ENCODE measurements around the gene TEP1. TPM values are rescaled to one million over a fixed set of nuclear protein-coding genes. Genes with fewer than 3 reads are reported as not detected.

The TEP1 gene
- polyA plus RNA-seq, 1 donor from 2014 or later = 5.2 TPM

GRCh38 chr14:20460458-20461224 is 47.3 kb upstream of the TEP1 start:
- no peaks in the 10 kb centered on the region for H3K36me3 ChIP-seq (ENCODE audit: insufficient read depth, low read length)
- peak overlapping the region; percentile 92 for H3K4me3 ChIP-seq (ENCODE audit: low read length)
- peak overlapping the region; percentile 90 for H3K27ac ChIP-seq (ENCODE audit: low read length)
- no peaks in the 10 kb centered on the region for H3K9me3 ChIP-seq (ENCODE audit: low read length)
- H4K20me1 ChIP-seq (ENCODE audit: insufficient read depth) = no peaks in the 10 kb centered on the region
- peak overlapping the region; percentile 53 for H3K4me2 ChIP-seq (ENCODE audit: low read length)
- peak overlapping the region; percentile 77 for H2AFZ ChIP-seq (ENCODE audit: low read depth, low read length)
- peak overlapping the region; percentile 93 for H3K9ac ChIP-seq (ENCODE audit: low read length)
- TF ChIP-seq SMC3 (conservative IDR thresholded peaks at IDR 0.05; ENCODE audit: poor library complexity) = no peak
- TF ChIP-seq CTCF (IDR thresholded peaks at IDR 0.05; ENCODE audit: poor library complexity, severe bottlenecking) = no peak
- TF ChIP-seq MXI1 (conservative IDR thresholded peaks at IDR 0.05; ENCODE audit: poor library complexity, severe bottlenecking) = peak; percentile 47
- H3K79me2 ChIP-seq (replicated peaks; ENCODE audit: insufficient read depth, low read length) = peaks cover 41% of the 10 kb centered on the region
- H3F3A ChIP-seq (ENCODE audit: insufficient read depth, low read length, poor library complexity, severe bottlenecking) = no peaks in the 10 kb centered on the region
- no peaks in the 10 kb centered on the region for H3K27me3 ChIP-seq (ENCODE audit: insufficient read depth, low read depth, low read length)
- H3K9me2 ChIP-seq (ENCODE audit: insufficient read depth, low read length) = no peaks in the 10 kb centered on the region

DNA sequence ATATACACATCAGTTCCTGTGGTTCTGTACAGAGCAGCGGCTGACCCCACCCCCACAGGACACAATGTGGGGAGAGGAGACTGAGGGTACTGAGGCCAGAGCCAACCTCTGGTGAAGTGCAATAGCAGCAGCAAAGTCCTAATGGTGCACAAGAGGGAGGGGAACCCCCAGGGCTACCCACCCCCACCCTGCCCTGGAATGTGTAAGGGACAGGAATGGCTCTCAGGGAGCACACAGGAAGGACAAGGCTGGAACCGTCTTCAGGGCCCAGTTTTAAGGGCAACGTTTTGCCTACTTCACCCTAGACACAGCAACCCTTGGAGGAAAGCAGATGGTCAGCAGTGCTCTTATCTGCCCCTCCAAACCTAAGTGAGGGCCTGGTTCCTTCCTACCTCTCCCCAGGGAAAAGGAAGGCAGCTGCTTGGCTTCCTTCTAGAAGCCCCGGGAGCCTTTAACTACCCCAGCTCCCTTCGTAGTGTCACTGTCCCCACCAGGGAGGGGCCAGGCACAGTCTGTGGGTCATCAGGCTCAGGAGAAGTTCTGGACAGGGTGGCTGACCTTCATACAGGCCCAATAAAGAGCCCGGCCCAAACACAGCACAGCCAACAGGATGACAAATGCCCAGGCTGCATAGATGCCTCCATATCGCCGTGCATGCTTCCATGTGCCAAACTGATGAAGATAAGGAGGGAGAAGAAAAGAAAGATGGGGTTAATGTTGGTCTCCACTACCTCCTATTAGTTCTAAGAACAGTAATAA is 44.9 kb upstream of the TEP1 start:
- Histone ChIP-seq H3K79me2 (replicated peaks; ENCODE audit: insufficient read depth, low read length) (peaks cover 50% of the 10 kb centered on the region), H4K20me1 (ENCODE audit: insufficient read depth) (no peaks in the 10 kb centered on the region), H3K27ac (ENCODE audit: low read length) (no peak overlapping the region), H3F3A (ENCODE audit: insufficient read depth, low read length, poor library complexity, severe bottlenecking) (no peaks in the 10 kb centered on the region), H3K9ac (ENCODE audit: low read length) (no peak overlapping the region), H3K4me3 (ENCODE audit: low read length) (no peak overlapping the region), H3K9me2 (ENCODE audit: insufficient read depth, low read length) (no peaks in the 10 kb centered on the region), H2AFZ (ENCODE audit: low read depth, low read length) (no peak overlapping the region), H3K4me2 (ENCODE audit: low read length) (no peak overlapping the region), H3K9me3 (ENCODE audit: low read length) (no peaks in the 10 kb centered on the region), H3K36me3 (ENCODE audit: insufficient read depth, low read length) (no peaks in the 10 kb centered on the region), H3K27me3 (ENCODE audit: insufficient read depth, low read depth, low read length) (no peaks in the 10 kb centered on the region)
- no peak for TF ChIP-seq SMC3 (conservative IDR thresholded peaks at IDR 0.05; ENCODE audit: poor library complexity)
- TF ChIP-seq POLR2AphosphoS5 (IDR thresholded peaks at IDR 0.05) = no peak
- TF ChIP-seq MXI1 (conservative IDR thresholded peaks at IDR 0.05; ENCODE audit: poor library complexity, severe bottlenecking) = no peak
- TF ChIP-seq EZH2 (IDR thresholded peaks at IDR 0.05; ENCODE audit: borderline replicate concordance, insufficient read depth, low read length, poor library complexity, severe bottlenecking) = no peak
- TF ChIP-seq REST (IDR thresholded peaks at IDR 0.05; ENCODE audit: borderline replicate concordance) = no peak
- no peak for TF ChIP-seq EP300 (conservative IDR thresholded peaks at IDR 0.05; ENCODE audit: poor library complexity, severe bottlenecking)
- TF ChIP-seq RAD21 (conservative IDR thresholded peaks at IDR 0.05) = no peak
- no peak for TF ChIP-seq CTCF (IDR thresholded peaks at IDR 0.05; ENCODE audit: poor library complexity, severe bottlenecking)

Measured in neural cell (in vitro differentiated cells).